NCI-H1694 treated with DMSO at 0.1 percent for 48 hours (cell line): ENCODE results near the gene PTGIS.
A peak's percentile ranks its signal among the peaks of the same experiment; 100 is the strongest.
"Not testable (repeated sequence)": the region's sequence is repeated elsewhere in the genome, so short reads cannot be mapped to it uniquely, and the experiment has no call there.

Source experiments
- DNase-seq: peaks from one replicate; lab custom pipeline; 2025; lab: John Stamatoyannopoulos, UW

The PTGIS gene

DNA sequence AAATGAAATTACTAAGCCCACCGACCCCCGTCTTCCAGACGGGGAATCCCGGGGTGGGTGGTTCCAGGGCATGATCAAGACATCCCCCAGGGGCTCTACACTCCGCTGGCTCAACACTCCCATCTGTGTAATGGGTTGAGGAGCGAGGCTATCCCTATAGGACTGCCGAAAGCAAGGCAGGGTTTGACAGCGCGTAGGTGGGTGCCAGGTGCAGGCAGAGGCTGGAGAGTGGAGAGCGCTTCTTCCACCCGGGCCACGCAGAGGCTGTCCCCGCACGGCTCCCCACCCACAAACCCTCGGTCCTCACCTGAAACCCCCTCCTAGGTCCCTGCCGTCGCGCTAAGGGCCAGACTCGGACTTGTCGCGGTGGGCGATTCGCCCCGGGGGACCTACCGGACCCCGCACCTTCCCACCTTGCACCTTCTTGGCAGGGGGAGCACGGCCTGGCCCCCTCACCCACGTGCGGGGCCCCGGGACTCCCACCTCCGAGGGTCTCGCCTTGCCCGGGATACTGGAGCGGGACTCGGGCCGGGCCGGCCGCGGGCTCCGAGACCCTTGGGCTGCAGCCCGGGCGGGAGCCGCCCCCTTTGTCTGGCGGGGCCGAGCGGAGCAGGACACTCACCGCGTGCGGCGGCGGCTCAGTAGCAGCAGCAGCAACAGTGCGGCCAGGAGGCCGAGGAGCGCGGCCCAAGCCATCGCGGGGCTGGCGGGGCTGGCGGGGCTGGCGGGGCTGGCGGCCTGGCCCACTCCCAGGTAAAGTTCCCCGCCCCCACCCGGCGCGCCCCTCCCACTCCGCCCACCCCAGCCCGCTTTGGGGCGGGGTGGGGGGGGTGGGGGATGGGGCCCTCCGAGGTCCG, at the start of gene PTGIS:
Gene PTGIS (minus strand): TSS at position 717 of the 857 bp plus-strand sequence. CDS start 21 bp downstream, at position 696.
- DNase-seq, result no peak

DNA sequence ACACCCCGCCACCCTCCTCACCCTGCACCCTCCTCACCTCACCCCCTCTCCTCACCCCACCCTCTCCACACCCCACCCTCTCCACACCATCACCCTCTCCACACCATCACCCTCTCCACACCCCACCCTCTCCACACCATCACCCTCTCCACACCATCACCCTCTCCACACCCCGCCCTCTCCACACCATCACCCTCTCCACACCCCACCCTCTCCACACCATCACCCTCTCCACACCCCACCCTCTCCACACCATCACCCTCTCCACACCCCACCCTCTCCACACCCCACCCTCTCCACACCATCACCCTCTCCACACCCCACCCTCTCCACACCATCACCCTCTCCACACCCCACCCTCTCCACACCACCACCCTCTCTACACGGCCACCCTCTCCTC, 49.5 kb upstream of the PTGIS start:
- DNase-seq, result not testable (repeated sequence)

DNA sequence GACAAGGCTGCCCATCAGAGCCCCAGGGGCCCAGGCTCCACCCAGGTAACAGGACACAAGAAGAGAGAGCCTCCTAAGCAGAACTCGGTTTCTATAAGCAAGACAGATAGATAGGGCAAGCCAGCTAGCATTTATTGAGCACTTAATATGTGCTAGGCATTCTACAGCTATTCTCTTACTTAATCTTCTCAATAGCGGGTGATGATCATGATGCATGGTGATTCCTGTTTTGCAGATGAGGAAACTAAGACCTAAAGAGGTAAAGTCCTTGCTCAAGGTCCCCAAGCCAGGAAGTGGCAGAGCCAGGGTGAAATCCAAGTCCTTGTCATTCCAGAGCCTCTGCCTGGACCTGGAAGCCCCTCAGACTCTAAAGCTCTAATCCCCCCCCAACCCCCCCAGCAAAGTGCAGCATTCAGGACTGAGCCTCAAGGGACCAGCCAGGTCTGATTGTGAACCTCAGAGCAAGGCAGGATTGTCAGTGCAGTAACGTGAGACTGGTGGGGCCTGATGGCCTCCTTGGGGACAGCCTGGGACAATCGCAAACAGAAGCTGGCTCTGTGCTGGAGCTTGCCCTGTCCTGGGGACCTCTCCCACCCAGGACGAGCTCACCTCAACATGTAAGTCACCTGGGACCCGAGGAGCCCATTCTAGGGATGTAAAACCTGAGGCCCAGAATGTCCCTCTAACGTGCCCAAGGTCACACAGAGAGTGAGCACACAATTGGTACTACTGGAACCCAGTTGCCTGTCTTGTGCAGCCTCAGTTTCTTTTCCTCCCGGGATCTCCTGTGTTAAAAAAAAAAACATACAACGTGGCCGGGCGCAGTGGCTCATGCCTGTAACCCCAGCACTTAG, 48.4 kb upstream of the PTGIS start:
- no peak for DNase-seq

DNA sequence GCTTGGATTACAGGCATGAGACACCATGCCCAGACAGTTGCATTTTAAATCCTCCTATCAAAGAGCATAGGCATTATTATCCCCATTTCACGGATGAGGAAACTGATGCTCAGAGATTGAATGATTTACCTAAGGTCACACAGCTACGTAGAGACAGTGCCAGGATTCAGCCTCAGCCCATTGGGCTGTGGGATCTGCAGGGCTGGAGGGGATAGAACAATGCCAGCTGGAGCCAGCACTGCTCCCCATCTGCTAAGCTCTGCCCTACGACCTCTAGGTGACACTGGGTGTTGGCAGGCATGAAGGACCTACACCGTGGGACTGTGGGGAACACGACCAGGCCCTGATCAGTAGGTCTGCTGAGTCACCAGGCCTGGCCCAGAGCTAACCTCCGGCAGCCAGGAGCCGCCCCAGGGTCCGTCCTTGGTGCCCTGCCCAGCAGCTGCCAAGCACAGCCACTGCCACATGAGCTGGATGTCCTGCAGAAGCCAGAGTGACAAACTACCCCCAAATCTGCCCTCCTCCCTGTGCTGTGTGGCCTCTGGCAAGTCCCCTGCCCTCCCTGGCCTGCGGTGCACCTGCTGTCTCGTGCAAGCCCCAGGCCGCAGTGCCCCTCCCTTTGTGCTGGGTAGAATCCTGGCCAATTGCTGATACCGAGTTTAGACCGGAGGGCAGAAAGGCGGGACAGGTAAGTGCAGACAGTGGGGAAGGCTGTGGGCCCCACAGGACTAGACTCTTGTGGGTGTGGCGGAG, 47.6 kb upstream of the PTGIS start:
- no peak for DNase-seq

DNA sequence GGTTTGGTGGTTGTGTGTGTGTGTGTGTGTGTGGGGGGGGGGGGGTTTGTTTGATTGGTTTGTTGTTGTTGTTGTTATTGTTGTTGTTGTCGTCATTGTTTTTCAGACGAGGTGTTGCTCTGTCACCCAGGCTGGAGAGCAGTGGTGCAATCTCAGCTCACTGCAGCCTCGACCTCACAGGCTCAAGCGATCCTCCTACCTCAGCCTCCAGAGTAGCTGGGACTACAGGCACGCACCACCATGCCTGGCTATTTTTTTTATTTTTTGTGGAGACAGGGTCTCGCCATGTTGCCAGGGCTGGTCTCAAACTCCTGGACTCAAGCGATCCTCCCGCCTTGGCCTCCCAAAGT, 47.1 kb upstream of the PTGIS start:
- DNase-seq, result not testable (repeated sequence)

DNA sequence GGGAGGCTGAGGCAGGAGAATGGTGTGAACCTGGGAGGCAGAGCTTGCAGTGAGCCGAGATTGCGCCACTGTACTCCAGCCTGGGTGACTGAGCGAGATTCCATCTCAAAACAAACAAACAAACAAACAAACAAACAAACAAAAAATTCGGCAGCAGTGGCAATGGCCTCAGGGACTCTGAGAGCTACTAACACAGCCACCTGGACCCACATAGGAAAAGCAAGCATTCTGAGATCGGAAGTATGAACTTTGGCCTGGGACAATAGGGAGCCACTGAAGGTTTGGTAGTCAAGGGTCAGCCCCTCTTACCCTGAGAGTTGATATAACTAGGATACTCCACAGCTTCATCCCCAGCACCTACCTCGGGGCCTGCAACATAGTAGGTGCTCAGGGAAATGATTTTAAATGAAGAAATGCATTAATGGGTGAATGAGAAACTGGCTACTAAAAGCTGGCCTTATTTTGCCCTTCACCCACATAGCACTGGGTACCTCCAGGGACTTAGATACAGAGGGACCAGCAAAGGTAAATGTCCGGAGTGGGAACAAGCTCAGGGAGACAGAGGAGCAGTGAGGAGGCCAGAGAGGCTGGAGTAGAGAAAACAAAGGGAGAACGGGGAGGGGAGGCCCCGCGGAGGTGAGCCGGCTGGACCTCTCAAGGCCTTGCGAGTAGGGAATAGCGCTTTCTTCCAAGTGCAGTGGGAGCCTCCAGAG, 46.6 kb upstream of the PTGIS start:
- no peak for DNase-seq

DNA sequence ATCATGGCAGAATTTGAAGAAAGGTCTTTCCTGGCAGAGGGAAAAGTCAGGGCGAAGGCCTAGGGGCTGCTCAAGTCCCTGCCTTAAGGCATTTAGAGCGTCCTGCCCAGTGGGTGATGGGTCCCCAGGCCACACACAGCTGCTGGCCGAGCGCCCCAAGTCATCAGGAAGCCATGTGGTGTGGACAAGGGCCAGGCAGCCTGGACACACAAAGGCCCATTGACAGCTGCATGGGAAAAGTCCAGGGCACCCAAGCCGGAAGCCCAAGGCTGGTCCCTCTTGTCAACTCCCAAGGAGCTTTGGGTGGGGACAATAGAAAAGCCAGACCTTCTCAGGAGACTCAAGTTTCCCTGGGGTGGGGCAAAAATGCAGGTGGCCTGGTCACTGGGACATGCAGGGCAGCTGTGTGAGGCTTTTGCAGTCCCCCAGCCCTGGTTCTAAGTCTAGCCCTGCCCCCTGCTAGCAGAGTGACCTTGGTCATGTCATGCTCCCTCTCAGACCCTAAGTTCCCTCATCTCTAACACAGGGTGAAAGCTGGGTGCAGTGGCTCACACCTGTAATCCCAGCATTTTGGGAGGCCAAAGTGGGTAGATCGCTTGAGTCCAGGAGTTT, 44.3 kb upstream of the PTGIS start:
- no peak for DNase-seq

DNA sequence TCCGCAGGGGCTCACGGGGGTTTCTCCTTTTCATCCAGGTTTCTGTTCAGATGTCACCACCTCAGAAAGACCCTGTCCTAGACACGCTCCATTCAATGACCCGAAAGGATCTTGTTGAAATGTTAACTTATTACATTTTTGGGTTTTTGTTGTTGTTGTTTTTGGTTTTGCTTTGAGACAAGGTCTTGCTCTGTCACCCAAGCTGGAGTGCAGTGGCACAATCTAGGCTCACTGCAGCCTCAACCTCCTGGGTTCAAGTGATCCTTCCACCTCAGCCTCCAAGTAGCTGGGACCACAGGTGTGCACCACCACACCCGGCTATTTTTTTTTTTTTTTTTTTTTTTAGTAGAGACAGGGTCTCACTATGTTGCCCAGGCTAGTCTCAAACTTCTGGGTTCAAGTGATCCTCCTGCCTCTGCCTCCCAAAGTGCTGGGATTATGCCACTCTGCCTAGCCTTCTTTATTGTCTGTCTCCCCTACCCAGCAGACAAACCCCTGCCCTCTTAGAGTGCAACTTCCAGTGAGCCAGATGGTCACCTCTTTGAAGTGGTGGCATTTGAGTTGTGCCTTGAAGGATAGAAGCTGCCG, 43.7 kb upstream of the PTGIS start:
- not testable (repeated sequence) for DNase-seq

DNA sequence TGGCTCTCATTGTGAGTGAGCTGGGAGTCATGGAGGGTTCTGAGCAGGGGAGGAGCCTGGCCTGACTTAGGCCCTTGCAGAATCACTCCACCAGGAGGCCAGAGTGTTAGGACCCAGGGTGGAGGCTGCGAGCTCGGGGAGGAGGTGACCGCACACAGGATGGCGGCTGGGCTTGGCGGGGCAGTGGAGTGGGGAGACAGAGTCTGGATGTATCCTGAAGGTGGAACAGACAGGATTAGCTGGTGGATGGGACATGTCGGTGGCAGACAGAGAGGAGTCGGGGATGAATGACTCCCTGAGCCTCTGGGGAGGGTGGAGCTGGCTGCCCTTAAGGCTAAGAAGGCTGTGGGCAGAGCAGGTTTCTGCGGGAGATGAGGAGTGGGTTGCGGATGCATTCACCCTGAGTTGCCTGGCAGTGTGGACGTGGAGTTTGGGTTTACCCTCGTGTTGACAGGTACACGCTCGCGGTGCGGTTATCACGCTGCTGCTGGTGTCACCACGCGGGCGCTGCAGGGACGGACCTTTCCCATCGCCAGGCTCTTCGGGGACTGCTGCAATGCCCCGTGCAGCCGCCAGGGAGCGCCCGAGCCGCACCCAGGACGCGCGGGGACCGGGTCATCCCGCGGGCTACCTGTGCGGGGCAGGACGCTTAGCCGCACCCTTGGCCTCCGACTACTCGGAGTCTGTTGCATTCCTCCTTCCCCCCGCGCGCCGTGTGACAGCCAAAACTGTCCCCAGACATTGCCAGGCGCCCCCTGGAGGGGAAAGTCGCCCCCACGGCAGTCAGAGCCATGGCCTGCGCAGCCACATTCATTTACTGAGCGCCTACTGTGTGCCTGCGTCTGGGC, 43.0 kb upstream of the PTGIS start:
- peak; percentile 12 for DNase-seq

DNA sequence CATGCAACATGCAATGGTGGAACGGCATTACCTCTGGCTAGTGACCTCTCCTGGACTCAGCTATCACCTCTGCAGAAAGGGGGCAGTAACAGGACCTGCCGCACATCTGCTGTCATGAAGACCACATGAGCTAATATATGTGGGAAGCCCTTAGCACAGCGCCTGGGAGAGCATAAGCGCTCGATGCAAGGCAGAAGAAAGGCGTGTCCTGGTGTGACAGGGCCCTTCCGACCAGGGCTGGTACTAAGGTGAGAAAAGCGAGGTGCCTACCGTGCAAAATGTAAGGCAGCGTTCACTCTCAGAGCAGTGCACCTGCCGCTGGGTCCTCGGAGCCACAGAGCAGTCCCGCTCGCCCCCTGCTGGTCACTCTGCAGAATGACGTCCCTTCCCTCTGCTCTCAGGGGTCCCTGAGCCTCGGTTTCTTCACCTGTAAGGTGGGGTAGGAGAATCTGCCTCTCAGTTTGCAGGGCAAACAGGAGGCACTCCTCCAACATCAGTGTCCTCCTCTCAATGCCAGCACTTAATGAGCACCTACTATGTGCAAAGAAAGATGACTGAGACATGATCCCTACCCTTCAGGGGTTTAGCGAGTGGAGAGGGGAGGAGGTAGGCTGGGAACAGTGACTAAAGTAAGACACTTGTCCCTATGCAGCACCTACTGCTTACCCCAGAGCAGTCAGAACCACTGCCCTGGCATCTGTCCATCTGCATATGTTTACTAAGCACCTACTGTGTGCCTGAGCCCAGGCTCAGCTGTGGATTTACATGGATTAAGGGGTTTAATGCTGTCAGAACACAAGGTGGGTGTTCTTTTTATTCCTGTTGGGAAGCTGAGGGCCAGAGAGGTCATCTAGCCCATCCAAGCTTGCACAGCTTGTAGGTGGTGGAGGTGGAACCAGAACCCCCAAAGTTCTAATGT, 41.1 kb upstream of the PTGIS start:
- DNase-seq, result peak; percentile 46

DNA sequence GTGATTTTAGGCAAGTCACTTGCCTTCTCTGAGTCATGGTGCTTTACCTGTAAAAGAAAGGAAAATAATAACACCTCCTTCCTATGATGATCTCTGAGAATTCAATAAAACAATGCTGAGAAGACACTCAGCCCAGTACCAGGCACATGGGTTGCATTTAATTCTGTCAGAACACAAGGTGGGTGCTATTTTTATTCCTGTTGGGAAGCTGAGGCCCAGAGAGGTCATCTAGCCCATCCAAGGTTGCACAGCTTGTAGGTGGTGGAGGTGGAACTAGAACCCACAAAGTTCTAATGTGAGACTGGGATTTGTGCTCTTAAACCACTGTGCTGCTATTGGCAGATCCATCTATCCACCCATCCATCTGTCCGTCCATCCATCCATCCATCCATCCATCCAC, 39.6 kb upstream of the PTGIS start:
- DNase-seq, result no peak

DNA sequence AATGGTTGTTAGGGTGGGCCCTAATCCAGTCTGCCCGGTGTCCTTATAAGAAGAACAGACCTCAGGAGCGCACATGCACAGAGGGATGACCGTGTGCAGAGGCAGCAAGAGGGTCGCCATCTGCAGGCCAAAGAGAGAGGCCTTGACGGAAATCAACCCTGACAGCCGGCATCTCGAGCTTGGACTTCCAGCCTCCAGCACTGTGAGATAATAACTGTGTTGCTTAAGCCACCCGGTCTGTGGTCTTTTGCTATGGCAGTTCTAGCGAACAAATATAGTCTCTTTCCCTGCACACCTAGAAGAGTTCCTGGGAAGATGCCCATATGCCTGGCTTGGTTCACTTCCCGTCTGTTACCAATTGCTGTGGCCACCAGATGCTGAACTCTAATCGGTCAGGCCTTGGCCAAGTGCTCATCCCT, 35.3 kb upstream of the PTGIS start:
- DNase-seq, result no peak

DNA sequence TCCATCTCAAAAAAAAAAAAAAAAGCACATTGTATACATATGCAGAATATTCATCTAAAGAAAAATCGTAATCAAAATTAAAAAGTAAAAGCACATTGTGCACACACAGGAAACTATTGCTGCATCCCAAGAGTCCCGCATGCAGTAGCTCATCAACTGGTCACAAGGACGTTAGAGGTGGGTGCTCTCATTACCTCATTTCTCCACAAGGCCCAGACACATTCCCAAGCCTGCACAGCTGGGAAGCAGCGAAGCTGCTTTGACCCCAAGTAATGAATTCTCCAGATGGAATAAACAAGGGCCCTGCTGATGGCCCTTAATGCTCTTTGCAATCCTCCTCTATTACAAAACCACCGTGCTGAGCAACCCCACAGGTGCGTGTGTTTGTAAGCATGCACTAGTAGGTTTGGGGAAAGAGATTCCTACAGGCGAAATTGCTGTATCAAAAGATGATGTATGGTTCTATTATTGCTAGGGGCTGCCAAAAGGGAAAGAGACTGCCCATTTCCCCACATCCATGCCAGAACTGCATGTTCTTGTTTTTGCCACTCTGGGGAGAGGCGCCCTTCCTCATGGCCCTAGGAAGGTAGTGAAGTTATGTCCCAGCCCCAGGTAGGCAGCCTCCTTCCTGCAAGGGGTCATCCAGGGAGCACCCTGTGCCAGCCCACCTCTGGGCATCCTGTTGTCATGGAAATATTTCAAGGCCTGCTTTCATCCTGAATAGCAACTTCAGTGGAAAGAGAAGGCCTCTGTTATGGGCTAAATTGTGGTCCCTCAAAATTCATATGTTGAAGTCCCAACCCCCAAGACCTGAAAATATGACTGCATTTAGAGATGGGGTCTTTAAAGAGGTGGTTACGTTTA, 34.6 kb upstream of the PTGIS start:
- DNase-seq, result no peak

DNA sequence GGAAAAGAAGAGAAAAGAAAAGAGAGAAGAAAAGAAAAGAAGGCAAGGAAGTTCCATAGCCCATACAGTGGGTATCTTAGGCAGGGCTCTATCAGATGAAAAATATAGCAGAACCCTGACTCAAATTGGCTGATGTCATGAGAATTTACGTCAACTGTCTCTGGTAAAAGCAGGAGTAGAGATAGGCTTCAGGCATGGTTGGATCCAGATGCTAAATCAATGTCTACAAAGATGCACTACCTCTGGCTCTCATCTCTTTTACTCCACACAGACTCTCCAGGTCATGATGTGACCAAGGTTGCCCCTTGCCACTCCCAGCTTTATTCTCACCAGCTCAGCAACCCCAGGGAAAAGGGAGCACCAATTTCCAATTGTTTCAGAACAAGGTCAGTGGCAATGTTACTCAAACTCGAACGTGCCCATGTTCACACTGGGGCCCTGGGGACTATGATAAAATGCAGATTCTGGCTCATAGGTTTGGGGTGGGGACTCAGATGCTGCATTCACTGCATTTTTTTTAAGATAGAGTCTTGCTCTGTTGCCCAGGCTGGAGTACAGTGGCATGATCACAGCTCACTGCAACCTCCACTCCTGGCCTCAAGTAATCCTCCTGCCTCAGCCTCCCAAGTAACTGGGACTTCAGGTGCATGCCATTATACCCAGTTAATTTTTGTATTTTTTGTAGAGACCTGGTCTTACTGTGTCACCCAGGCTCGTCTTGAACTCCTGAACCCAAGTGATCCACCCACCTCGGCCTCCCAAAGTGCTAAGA, 33.4 kb upstream of the PTGIS start:
- DNase-seq, result no peak

DNA sequence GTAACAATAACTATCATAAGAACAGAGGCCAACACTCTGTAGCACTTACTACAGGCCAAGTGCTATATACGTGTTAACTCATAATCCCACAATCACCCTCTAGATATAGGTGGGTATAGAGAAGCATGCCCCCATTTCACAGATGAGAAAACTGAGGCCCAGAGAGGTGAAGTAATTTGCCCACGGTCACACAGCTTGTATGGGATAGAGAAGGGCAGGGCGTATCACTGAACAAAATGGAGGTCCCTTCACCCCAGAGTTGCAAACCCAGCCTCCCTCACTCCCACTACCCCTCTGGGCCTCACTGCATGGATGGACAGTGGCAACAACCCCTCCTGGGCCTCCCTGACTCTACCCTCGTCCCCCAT, 31.8 kb upstream of the PTGIS start:
- DNase-seq, result no peak

DNA sequence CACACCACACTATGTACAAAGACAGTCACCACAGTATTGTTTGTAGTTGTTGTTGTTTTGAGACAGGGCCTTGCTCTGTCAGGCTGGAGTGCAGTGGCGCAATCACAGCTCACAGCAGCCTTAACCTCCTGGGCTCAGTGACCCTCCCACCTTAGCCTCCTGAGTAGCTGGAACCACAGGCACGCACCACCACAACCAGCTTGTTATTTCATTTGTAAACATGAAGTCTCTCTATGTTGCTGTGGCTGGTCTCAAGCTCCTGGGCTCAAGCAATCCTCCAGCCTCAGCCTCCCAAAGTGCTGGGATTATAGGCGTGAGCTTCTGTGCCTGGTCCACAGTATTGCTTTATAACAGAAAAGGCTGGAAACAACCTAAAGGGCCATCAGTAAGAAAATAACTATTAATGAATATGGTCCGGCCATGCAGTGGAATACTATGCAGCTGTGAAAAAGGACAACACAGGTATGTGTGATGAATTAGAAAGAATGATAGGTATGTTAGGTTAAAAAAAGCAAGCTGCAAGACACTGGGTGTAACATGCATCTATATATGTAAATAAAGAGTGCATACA, 30.0 kb upstream of the PTGIS start:
- DNase-seq, result no peak
